HUDEP-2 (cell line): ENCODE data around the gene NKAIN2.
"Not testable (repeated sequence)": the region's sequence is repeated elsewhere in the genome, so short reads cannot be mapped to it uniquely, and the experiment has no call there.

Experiments used
- DNase-seq, 76 experiments: peaks; one replicate each; lab custom pipeline; 2025; ENCODE audit not compliant: unreplicated experiment in 76 of 76; lab: John Stamatoyannopoulos, UW

The NKAIN2 gene

DNA sequence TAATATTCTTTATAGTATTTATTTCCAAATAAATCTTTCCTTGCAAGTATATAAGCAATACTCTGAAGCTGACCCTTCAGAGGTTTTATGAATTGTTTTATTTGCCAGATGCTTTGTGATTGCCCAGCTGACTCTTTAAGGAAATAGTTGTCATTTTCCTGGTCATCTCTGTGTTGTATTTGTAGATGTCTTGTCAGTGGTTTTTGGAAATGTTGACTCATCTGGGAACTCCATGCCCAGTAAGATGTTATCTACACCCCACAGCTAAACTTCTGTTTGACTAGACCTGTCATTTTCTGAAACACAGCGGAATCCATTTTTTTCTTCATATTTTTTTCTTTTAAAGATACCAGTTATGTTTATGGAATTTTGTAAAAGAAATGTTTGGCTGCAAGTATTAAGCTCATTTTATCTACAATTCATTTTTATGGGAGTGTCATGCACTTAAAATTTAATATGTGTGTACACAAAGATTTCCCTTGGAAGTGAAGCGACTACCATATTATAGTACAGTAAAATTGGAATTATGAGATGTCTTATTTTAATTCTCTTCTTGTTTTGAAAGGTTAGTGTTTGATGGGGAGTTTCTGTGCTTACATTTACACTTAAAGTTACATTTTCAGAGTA, 491.0 kb downstream of the NKAIN2 start:
- DNase-seq, result no peak

DNA sequence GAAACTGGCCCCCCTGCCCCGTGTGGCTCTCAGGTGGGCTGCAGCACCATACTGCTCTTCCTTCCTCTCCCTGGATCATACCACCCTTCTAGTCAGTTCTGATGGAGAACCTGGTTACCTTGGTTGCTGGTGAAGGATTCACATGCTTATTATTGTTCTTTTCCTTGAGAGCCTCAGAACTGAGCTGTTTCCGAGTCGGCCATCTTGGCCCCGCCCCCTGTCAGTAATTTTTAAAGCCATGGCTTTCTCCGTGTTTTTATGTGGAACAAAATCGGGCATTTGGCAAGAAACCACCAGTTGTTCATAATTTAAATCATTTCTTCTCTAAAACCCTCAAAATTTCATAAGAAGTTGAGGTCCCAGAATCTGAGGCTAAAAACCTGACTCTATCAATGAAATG, 493.8 kb downstream of the NKAIN2 start:
- no peak for DNase-seq

DNA sequence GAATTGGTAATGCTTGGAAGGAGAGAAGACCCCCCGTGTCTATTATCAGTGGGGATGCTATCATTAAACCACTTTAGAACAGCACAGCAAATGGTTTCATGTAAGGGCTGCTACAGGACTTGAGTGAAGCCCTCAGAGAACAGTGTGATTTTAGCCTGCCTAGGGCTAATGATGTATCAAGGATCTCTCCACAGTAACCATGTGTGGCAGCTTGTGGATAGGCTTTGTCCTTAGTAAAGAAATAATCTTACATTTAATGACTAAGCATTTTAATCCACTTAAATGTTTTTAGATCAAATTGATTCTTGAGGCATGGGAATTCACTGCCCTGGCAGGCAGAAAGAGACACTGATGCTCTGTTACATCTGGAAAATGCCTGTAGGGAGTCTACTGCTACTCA, 495.1 kb downstream of the NKAIN2 start:
- DNase-seq, result no peak

DNA sequence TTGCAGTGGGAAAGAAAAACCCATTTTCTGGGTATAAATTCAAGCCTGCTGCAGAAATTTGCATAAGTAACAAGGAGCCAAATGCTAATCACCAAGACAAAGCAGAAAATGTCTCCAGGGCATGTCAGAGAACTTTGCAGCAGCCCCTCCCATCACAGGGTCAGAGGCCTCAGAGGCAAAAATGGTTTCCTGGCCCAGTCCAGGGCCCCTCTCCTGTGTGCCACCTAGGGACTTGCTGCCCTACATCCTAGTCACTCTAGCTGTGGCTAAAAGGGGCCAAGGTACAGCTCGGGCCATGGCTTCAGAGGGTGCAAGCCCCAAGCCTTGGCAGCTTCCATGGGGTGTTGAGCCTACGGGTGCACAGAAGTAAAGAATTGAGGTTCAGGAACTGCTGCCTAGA, 497.2 kb downstream of the NKAIN2 start:
- DNase-seq, result not testable (repeated sequence)

DNA sequence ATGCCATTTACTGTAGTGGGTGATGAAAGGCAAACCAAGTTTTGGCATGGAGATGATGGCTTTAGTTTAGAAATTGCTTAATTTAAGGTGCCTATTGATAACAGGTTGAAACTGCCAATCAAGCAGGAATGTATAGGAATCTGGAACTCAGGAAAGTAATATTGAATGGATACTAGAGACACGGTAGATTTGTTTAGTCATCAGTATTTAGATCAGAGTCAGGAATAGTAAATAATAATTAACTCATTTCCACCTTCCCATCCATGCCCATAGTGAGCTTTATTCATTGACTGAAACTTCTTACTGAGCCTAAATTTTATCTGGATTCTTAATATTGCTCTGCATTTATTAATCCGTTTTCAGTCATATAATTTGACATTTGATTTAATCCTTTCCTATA, 500.3 kb downstream of the NKAIN2 start:
- no peak for DNase-seq

DNA sequence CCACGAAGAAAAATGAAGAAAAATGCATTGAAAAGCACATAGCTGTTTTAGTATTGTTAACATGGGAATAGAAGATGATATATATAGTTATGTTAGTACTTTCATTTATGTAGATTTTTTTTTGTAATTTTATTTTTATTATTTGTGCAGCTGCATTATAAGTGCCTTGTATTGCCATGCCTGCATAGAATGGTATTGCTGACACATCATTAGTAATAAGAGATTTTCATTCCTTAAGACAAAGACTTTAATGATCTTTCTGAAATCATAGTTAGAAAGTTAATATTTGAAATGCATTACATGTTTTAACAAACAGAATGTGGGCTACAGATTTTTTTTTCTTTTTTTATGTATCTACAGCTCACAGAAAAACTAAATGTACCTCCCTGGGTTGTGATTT, 506.5 kb downstream of the NKAIN2 start:
- DNase-seq, result no peak

DNA sequence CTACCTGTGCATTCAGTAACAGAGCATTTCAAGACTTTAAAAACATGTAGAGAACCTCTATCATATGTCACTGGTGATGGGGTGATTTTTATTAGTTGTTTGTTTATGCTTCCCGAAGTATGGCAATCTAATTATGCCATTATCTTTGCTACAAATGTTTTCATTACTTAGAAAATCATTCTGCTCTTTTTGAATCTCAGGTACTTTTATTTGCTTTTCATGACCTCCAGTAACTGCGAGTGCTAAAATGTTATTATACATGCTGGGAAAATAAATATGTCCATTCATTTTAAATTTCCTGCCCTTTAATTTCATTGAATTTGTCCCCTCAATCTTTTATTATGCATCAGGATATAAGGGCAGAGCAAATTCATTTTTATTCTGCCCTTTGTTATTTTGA, 515.7 kb downstream of the NKAIN2 start:
- DNase-seq, result no peak

DNA sequence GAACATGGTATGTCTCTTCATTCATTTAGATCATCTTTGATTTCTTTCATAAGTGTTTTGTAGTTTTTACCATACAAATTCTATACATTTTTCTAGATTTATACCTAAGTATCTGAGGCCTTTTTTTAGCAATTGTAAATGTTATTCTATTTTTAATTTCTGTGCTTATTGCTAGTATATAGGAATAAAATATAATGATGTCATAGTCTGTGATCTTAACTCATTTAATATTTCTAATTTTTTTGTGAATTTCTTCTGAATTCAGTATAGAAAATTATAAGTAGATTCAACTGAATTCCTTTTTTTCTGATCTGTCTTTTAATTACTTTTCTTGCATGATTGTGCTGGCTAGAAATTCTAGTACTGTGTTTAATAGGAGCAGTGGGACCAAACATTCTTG, 520.6 kb downstream of the NKAIN2 start:
- no peak for DNase-seq

DNA sequence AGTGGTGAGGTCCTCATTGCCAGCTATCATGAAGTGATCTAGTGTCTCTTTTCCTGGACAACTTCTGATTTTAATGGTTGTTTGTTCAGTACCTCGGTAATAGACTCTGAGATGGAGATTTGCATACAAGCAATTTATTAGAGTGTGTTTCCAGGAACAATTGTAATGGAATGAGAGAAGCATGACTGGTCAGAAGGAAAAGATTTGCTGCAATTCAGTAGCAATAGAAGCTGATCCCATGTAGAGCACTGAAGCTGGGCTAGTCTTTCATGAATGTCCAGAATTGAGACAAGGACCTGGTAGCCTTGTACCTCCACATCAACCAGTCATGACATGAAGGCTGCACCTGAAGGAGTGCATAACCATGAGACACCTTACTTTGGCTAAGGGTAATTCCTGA, 526.5 kb downstream of the NKAIN2 start:
- DNase-seq, result no peak

DNA sequence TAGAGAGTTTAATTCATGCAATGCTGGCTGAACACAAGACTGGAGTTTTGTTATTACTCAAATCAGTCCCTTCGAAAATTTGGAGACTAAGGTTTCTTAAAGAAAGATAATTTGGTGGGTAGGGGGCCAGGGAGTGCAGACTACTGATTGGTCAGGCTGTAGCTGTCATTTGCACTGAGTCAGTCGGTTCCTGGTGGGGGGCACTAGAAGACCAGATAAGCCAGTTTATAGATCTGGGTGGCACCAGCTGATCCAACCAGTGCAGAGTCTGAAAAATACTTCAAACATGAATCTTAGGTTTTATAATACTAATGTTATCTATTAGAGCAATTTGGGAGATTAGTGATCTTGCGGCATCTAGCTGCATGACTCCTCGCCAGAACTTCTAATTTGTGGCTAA, 530.7 kb downstream of the NKAIN2 start:
- DNase-seq, result no peak

DNA sequence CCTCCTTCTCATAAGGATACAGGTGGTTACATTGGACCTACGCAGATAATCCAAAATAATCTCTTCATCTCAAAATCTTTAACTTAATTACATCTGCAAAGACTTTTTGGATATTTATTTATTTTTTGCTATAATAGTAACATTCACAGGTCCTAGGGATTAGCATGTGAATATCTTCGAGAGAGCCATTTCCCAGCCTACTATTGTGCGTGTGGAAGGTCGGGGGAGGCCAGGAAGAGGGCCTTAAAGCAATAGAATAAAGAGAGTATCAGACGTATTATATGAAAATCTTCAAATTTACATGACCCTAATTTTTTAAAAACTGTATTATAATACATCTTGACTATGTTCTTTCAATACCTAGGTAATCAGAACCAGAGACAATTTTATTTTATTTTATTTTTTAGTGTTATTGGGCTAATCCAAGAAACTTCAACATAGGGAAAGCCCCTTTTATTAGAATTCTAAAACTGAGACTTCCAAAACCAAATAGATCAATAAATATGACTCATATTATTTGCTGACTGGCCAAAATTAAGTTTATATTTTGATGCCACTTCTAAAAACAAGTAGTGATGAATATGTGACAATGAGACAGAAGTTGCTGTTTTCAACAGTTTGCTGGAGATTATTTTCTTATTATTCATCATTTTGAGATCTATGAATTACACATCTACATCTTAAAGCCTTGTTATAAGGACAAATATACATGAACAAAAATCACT, 536.1 kb downstream of the NKAIN2 start:
- DNase-seq, result no peak

DNA sequence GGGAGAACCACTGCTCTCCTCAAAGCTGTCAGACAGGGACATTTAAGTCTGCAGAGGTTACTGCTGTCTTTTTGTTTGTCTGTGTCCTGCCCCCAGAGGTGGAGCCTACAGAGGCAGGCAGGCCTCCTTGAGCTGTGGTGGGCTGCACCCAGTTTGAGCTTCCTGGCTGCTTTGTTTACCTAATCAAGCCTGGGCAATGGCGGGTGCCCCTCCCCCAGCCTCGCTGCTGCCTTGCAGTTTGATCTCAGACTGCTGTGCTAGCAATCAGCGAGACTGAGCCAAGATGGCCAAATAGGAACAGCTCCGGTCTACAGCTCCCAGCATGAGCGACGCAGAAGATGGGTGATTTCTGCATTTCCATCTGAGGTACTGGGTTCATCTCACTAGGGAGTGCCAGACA, 544.7 kb downstream of the NKAIN2 start:
- not testable (repeated sequence) for DNase-seq

DNA sequence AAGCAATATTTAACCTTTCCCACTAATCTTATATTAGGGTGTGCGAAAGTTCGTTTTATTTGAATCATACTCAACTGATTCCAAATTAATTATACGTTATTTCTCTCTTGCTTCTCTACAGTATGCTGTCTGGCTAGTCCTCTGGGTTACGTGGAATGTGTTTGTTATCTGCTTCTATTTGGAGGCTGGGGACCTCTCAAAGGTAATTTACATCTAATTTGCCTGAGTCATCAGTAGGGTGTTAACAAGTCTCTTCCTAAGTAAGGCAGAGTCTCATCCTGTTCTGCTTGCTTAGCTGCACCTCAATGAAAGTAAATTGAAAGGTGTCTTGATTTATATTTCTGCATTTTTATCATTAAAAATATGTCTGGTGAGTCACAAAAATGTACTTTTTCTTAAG, 551.5 kb downstream of the NKAIN2 start:
- DNase-seq, result no peak

DNA sequence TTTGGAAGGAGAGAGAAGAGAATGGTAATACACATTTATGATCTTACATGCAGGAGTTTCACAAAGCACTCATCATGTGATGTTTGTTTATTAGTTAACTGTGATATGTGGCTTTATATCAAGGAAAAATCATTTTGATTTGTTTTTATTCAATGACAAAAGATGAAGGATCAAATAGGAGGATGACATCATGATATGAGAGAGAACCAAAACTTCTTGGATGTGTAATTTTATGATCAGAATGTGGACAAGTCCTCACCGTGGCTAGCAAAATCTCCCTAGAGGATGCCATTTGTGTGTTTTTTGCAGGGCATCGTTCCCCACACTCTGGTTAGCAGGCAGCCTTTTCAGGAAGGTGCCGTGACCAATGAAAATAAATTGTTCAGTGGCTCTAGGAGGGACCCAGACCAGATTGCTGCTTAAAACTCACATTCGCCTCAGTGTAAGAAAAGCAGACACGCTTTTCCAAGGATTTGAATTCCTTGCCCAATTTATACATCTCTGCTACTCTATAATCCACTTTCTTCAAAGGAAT, 552.7 kb downstream of the NKAIN2 start:
- no peak for DNase-seq

DNA sequence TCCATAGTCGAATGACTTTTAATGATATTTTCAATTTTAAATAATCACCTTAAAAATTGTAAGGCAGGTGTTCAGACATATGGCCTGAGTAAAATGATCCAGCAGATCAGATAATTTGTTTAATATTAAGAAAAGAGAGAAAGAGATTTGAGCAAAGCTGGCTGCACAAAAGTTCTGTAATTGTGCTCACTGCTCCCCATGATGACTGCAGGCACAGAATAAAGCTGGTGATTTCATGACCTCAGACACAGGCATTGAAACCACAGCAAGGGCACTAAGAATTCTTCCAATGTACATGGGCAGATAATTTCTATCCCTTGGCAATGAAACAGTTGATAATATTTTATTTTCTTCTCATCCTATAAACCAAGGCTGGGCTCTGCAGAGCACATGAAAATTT, 553.1 kb downstream of the NKAIN2 start:
- no peak for DNase-seq

DNA sequence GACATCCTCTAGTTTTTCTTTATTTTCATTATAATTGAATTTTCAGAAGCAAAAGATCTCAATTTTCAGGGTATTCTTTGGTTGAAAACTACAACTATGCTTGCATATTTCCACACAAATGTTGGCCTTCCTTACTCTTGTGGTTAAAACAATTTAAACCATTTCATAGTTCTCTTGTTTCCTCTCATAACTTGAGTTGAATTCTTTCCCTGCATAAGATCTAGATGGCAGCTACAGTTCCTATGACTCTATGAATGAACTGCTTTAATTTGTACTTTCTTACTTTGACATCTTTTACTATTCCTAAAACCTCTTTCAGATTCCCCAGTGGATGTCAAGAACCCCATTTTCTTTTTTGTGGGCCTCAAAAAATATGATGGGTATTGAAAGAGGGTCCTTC, 564.5 kb downstream of the NKAIN2 start:
- no peak for DNase-seq

DNA sequence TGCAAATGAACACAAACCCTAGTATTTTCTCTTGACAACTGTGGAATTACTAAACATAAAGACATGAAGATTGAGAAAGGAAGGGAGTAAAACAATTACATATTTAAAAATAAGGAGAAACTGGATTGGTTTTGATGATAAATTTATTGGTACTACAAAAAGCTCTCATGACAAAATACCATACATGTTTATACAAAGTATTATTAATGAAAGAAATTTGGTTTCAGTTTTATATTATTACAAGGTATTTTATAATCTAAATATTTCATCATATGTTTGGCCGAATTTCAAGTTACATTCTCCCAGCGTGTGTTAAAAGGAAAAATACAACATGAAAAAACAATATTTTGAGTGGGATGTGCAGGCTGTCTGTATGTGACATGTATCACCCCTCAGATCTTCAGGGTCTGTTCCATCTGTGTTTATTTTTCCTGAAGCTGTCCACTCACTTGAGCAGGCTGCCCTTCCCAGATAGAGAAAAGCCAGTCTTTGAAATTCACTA, 568.4 kb downstream of the NKAIN2 start:
- no peak for DNase-seq

DNA sequence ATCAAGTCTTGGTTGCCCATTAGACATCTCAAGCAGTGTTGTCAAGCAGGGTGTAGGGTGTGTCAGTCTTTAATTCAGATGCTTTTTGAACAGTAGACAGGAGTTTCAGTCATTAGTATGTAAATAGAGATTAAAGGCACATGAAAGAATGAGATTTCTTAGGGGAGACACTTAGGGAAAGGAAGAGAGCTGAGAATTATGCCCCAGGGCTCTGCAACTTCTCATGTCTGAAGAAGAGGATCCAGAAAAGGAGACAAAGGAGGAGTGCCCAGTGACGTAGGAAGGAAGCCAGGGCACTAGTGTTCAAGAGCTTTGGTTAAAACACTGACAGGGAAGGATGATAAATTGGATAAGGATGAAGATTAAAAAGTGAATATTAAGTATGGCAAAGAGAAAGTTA, 569.7 kb downstream of the NKAIN2 start:
- DNase-seq, result no peak

DNA sequence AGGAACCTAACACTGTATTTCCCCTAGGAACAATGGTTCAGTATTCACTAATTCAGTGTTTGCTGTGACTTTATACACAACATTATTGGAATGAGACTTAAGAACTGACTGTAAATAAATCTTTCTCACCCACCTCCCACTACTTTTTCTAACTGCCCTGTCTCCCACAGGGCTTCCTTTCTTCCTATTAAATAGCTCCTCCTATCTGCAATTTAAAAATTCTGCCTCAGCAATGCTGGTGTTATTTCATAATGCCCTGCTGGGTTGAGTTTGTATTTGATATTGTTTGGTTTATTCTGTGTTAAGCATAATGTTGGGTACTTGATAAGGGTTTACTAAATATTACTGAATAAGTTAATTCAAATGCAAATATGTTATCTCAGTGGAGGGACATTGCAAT, 585.5 kb downstream of the NKAIN2 start:
- DNase-seq, result no peak

DNA sequence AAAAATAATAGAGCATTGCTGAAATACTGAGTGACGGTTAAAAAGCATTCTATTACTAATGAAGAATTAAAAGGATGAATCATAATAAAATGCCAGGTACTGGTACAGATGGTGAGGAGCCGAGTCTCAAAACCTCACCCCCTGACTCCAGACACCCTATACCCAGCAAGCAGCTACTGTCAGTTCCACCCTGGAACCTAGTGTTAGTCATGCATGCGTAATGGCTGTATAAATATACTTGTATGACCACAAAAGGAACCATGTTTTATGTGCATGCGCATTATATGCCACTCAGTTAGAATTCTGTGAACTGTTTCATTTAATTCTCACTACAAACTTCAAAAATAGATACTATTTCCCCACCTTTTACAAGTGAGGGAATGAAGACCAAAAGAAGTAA, 589.9 kb downstream of the NKAIN2 start:
- DNase-seq, result no peak

DNA sequence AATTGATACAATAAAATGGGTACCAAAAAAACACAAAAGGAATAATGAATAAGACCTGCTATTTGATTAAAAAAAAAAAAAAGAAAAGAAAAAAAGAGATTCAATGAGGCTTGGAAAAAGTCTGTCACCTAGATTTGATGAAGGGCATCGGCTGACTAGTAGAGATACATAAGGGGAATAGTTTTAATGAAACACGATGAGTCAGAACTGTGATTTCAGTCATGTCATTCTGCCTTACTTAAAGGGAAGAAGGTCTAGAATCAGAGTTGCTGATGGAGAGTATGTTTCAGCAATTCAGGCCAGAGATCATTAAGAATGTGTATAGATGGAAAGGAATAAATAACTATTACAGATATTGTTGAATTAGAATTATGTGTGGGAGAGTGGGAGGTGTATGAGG, 592.7 kb downstream of the NKAIN2 start:
- DNase-seq, result no peak

DNA sequence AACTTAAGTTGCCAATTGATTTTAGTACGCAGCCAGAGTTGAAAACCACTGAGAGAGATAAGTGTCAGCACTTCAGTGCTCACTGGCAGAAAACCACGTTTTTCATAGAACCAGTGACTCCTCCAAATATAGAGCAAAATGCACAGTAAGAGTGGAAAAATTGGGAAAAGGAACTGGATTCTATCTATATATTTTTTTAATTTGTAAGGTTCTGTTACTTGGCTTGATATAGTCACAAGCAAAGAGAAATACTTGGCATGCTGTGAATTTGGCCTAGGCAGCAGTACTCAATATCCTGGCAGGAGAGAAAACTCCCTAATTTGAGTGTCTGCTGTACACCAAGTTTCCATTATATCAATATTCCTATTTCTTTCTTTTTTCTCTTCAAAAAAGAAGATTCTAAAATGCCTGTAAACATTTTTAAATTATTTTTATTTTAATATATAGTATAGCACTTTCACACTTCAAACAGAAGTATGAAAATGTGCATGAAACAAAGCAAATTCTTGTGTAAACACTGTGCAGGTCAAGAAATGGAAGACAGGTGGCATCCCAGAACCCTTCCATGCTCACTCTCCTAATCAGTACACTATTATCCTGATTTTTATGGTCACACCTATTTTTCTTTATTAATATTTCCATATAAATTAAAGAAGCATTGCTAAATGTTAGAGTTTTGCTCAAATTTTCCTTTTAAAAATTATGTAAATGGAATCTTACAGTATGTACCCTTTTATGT, 596.8 kb downstream of the NKAIN2 start:
- no peak for DNase-seq
